Loucy (cell line): ENCODE data around the gene ACE.

Experiments used
- CTCF ChIP-seq: fragments of 200-600 bp; sonication (generic); conservative IDR thresholded peaks from 2 replicates; pipeline ENCODE4 v1.5.1; 2014; ENCODE audit warnings: mild to moderate bottlenecking, antibody characterized with exemption, low read length
- EZH2phosphoT487 ChIP-seq: fragments of 200-600 bp; IDR thresholded peaks from 2 replicates; pipeline ENCODE4 v1.6.1; 2018; ENCODE audit warnings: antibody characterized with exemption, mild to moderate bottlenecking, moderate library complexity, borderline replicate concordance

- TF ChIP-seq EZH2phosphoT487: no peak
- no peak for TF ChIP-seq CTCF
Observed at GRCh38 chr17:63526861-63527260, 50.0 kb downstream of the ACE start.
